Measurements from ENCODE around the gene PROP1.
"Not testable (repeated sequence)": the region's sequence is repeated elsewhere in the genome, so short reads cannot be mapped to it uniquely, and the experiment has no call there.

DNA sequence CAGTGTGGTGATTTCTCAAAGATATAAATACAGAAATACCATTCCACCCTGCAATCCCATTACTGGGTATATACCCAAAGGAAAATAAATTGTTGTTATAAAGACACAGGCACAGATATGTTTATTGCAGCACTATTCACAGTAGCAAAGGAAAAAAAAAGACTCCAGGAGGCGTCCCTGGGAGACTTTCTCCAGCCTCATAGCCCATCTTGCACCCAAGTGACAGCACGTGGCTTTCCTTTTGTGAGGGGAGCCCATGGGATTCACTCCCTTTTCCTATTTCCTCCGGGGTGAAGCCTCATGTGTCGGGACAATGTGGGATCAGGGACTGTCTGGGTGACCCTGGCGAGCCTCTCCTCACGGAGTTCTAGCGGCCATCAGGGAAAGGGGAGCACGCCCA lies 18.4 kb downstream of the PROP1 start:
- not testable (repeated sequence) for TF ChIP-seq POLR2A (IDR thresholded peaks at IDR 0.05)
- TF ChIP-seq, protein P1, sequence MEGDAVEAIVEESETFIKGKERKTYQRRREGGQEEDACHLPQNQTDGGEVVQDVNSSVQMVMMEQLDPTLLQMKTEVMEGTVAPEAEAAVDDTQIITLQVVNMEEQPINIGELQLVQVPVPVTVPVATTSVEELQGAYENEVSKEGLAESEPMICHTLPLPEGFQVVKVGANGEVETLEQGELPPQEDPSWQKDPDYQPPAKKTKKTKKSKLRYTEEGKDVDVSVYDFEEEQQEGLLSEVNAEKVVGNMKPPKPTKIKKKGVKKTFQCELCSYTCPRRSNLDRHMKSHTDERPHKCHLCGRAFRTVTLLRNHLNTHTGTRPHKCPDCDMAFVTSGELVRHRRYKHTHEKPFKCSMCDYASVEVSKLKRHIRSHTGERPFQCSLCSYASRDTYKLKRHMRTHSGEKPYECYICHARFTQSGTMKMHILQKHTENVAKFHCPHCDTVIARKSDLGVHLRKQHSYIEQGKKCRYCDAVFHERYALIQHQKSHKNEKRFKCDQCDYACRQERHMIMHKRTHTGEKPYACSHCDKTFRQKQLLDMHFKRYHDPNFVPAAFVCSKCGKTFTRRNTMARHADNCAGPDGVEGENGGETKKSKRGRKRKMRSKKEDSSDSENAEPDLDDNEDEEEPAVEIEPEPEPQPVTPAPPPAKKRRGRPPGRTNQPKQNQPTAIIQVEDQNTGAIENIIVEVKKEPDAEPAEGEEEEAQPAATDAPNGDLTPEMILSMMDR (IDR thresholded peaks at IDR 0.05): not testable (repeated sequence)
